ENCODE measurements around the gene FUT7.

GRCh38 chr9:137037483-137037882 lies 5.6 kb upstream of the FUT7 start:
- no peak for TF ChIP-seq FOXM1 (IDR thresholded peaks at IDR 0.05; ENCODE audit: borderline replicate concordance, low read depth)
- no peak for TF ChIP-seq TEAD4 (IDR thresholded peaks at IDR 0.05)
- TF ChIP-seq REST (IDR thresholded peaks at IDR 0.05; ENCODE audit: low read depth), result no peak
- no peak for TF ChIP-seq YY1 (IDR thresholded peaks at IDR 0.05; ENCODE audit: low read depth)
- no peak for TF ChIP-seq MAX (IDR thresholded peaks at IDR 0.05)
